Measurements from ENCODE around the gene CEMIP. TPM values are rescaled to one million over a fixed set of nuclear protein-coding genes. Genes with fewer than 3 reads are reported as not detected.

The CEMIP gene
- total RNA-seq, 1 experiment from 2014 or later = not detected

GRCh38 chr15:80779658-80780415 is 667 bp downstream of the CEMIP start:
- DNase-seq (ENCODE audit: low spot score) = peak; percentile 44
- in situ Hi-C loops (cut with HindIII; ENCODE audit: low sequenced_read_pairs) = no loop called here

GRCh38 chr15:80780416-80781221 is 1.4 kb downstream of the CEMIP start:
- in situ Hi-C loops (cut with HindIII; ENCODE audit: low sequenced_read_pairs) = no loop called here
- DNase-seq (ENCODE audit: low spot score) = peak; percentile 51

DNA sequence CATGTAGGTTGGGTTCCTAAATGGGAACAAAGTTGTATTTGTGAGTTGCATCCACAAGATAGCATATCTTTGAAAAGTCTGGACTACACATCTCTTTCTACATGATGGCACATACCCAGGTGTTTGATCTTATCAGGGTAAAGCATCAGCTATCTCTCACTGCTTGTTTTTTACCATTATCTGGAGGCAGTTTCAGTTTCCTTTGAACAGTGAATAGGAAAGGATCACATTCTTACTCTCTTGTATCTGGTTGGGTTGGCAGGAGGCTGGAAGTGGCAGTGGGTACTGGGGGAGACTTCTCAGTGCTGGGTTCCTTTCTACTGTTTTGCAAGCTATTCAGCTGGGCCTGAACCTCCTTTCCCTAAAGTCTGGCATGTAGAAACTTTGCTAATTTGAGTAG is 4.1 kb downstream of the CEMIP start:
- DNase-seq (ENCODE audit: low spot score) = no peak
- in situ Hi-C loops (cut with HindIII; ENCODE audit: low sequenced_read_pairs) = no loop called here

DNA sequence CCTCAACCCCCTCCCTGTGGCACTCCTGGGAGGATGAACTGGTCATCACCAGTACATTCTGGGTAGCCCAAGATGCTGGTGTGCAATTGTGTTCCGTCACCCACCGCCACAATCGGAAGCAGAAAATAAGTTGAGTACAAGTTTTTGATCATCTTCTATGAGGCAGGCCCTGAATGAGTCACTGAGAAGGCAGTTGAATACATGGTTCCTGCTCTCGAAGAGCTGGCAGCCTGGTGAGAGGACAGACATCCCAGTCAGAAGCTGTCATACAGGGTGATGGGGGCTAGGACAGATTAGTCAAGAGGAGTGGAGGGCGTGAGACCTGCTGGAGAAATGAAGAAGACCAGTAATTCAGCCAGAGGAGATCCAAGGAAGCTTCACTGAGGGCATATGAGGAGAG is 6.2 kb downstream of the CEMIP start:
- in situ Hi-C loops (cut with HindIII; ENCODE audit: low sequenced_read_pairs) = no loop called here

GRCh38 chr15:80785811-80786354 is 6.7 kb downstream of the CEMIP start:
- DNase-seq (ENCODE audit: low spot score) = no peak
- in situ Hi-C loops (cut with HindIII; ENCODE audit: low sequenced_read_pairs) = no loop called here

More for the DNA sequence above, 6.2 kb downstream of the CEMIP start:
- DNase-seq (ENCODE audit: low spot score) = no peak

GRCh38 chr15:80787316-80787715 is 8.1 kb downstream of the CEMIP start:
- no peak for DNase-seq (ENCODE audit: low spot score)
- in situ Hi-C loops (cut with HindIII; ENCODE audit: low sequenced_read_pairs) = no loop called here

DNA sequence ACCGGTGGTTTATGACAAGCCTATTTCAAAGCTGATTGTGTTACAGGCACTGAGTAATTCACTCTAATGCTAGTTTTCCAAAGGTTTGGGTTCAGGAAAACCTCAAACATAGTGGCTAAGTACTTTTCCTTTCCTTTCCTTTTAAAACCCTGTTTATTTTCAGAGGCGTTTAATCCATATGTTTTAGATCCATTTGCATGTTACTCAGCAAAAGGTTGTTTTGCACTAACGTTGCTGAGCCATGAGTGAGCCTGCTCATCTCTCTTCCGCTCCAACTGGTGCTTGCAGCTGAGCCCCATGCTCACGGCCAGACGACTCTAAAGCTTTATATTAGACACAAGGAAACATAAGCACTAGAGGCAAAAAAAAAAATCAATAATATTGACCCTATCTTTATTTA is 9.4 kb downstream of the CEMIP start:
- peak; percentile 40 for DNase-seq (ENCODE audit: low spot score)
- in situ Hi-C loops (cut with HindIII; ENCODE audit: low sequenced_read_pairs) = no loop called here

DNA sequence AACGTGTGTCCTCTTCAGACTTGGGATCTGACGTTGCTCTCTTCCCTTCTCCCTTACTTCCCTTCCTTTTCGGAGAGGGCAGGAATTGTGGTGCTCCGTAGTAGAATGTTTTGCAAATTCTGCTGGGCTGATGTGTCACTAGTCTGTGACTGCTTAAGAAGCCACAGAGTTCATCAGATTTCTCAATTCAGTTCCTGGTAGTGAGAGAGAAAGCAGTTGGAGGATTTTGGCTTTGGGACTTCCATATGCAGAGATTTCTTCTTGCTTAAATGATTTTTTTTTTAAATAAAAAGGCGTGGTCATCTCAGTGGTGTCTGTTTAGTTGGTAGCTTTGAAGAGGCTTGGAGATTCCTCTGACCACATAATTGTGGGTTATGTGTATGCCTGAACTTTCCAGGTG is 10.1 kb downstream of the CEMIP start:
- in situ Hi-C loops (cut with HindIII; ENCODE audit: low sequenced_read_pairs) = no loop called here
- DNase-seq (ENCODE audit: low spot score) = no peak

GRCh38 chr15:80789796-80790195 is 10.6 kb downstream of the CEMIP start:
- in situ Hi-C loops (cut with HindIII; ENCODE audit: low sequenced_read_pairs) = no loop called here

GRCh38 chr15:80790236-80790635 is 11.1 kb downstream of the CEMIP start:
- in situ Hi-C loops (cut with HindIII; ENCODE audit: low sequenced_read_pairs) = no loop called here

More at GRCh38 chr15:80789796-80790195, 10.6 kb downstream of the CEMIP start:
- no peak for DNase-seq (ENCODE audit: low spot score)

GRCh38 chr15:80791004-80791403 is 11.8 kb downstream of the CEMIP start:
- DNase-seq (ENCODE audit: low spot score) = no peak
- in situ Hi-C loops (cut with HindIII; ENCODE audit: low sequenced_read_pairs) = no loop called here

More at GRCh38 chr15:80790236-80790635, 11.1 kb downstream of the CEMIP start:
- DNase-seq (ENCODE audit: low spot score) = no peak

- in situ Hi-C loops (cut with HindIII; ENCODE audit: low sequenced_read_pairs) = no loop called here
- no peak for DNase-seq (ENCODE audit: low spot score)
Observed at GRCh38 chr15:80796407-80796806, 17.2 kb downstream of the CEMIP start.

DNA sequence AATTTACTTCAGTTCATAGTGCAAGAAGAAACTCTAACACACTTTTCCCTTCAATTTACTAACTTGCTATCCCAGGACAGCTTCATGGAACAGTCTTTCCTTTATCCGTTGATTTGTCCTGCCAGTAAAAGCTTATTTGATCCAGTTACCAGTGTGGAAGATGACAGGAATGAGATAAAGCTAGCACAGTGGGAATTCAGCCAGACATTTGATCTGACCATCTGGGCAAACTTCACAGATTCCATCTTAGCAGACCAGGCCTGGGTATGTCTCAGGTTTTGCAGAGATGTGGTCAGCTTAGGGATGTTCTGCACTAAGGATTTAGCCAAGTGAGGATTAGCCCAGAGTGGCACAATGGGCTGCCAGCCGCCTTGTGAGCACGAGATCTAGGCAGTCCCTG is 19.7 kb downstream of the CEMIP start:
- peak; percentile 79 for DNase-seq (ENCODE audit: low spot score)
- in situ Hi-C loops (cut with HindIII; ENCODE audit: low sequenced_read_pairs) = no loop called here

GRCh38 chr15:80800067-80800466 is 20.9 kb downstream of the CEMIP start:
- in situ Hi-C loops (cut with HindIII; ENCODE audit: low sequenced_read_pairs) = no loop called here
- DNase-seq (ENCODE audit: low spot score) = no peak

- in situ Hi-C loops (cut with HindIII; ENCODE audit: low sequenced_read_pairs) = no loop called here
Observed at GRCh38 chr15:80801891-80802680, 22.9 kb downstream of the CEMIP start.

DNA sequence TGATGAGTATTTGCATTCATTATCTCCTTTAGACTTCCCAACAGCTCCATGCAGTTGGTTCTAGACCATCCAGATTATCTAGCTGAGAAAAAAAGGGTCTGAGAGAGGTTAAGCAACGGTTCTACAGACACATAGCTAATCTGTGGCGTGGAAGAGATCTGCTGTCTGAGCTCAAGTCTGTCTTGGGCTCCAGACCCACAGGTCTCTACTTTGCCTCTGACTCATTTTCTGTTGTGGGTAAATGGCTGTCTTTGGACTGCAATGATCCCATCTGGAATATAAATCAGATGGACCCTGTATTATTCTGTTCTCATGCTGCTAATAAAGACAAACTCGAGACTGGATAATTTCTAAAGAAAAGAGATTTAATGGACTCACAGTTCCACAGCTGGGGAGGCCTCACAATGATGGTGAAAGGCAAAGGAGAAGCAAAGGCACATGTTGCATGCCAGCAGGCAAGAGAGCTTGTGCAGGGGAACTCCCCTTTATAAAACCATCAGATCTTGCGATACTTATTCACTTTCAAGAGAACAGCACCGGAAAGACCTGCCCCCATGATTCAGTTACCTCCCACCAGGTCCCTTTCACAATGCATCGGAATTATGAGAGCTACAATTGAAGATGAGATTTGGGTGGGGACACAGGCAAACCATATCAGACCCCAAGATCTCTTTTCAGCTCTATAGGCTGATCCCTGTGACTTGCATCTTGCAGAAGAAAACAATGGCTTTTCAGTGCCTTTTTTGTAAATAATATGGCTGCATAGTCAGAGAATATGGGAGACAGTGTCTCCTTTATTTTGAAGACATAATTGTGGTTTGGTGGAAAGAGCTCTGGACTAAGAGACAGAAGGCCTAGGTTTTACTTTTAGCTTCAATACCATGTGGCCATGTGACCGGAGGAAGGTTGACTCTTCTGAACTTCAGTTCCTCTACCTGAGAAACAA is 24.7 kb downstream of the CEMIP start:
- DNase-seq (ENCODE audit: low spot score) = no peak
- in situ Hi-C loops (cut with HindIII; ENCODE audit: low sequenced_read_pairs) = no loop called here

More at GRCh38 chr15:80801891-80802680, 22.9 kb downstream of the CEMIP start:
- DNase-seq (ENCODE audit: low spot score) = no peak

GRCh38 chr15:80804970-80805495 is 25.9 kb downstream of the CEMIP start:
- no peak for DNase-seq (ENCODE audit: low spot score)
- in situ Hi-C loops (cut with HindIII; ENCODE audit: low sequenced_read_pairs) = no loop called here

- no peak for DNase-seq (ENCODE audit: low spot score)
- in situ Hi-C loops (cut with HindIII; ENCODE audit: low sequenced_read_pairs) = no loop called here
Observed at GRCh38 chr15:80811781-80812315, 32.7 kb downstream of the CEMIP start.

All from G401 (cell line).